HepG2 (cell line): ENCODE measurements around the gene SRRM1. TPM values are rescaled to one million over a fixed set of nuclear protein-coding genes. Genes with fewer than 3 reads are reported as not detected.

ENCODE experiments used
- ATF7 ChIP-seq, 2 experiments: fragments of 450-650 bp in 1 of 2; sonication (generic) in 1 of 2; formaldehyde crosslinking in 1 of 2; IDR thresholded peaks; 2 replicates each; pipeline versions ENCODE4 v1.4.0 to v1.6.1; 2016 to 2020; ENCODE audit warnings: antibody characterized with exemption in 1 of 2, mild to moderate bottlenecking in 1 of 2, missing genetic modification reagents in 1 of 2
- CREM ChIP-seq, 2 experiments: sonication (generic) in 1 of 2; formaldehyde crosslinking in 1 of 2; IDR thresholded peaks; 2 replicates each; pipeline versions ENCODE4 v1.4.0 to v1.6.1; 2016 to 2020; ENCODE audit warnings: antibody characterized with exemption in 1 of 2, mild to moderate bottlenecking in 1 of 2, missing genetic modification reagents in 1 of 2
- HINFP ChIP-seq: sonication (generic); formaldehyde crosslinking; IDR thresholded peaks from 2 replicates; pipeline ENCODE4 v1.4.0; 2020; ENCODE audit warnings: low read depth, mild to moderate bottlenecking, missing genetic modification reagents
- MAFG ChIP-seq: sonication (generic); formaldehyde crosslinking; IDR thresholded peaks from 2 replicates; pipeline ENCODE4 v1.5.1; 2020; ENCODE audit warnings: mild to moderate bottlenecking, missing genetic modification reagents
- RORA ChIP-seq: sonication (generic); formaldehyde crosslinking; IDR thresholded peaks from 2 replicates; pipeline ENCODE4 v1.5.0; 2020; ENCODE audit warnings: mild to moderate bottlenecking, missing genetic modification reagents, moderate library complexity
- TIGD3 ChIP-seq: sonication (generic); formaldehyde crosslinking; IDR thresholded peaks from 2 replicates; pipeline ENCODE4 v1.5.1; 2020; ENCODE audit warnings: mild to moderate bottlenecking, missing genetic modification reagents, borderline replicate concordance
- ZBTB7B ChIP-seq: sonication (generic); formaldehyde crosslinking; IDR thresholded peaks from 2 replicates; pipeline ENCODE4 v1.4.0; 2020; ENCODE audit warnings: missing genetic modification reagents
- ZHX2 ChIP-seq, 2 experiments: sonication (generic) in 1 of 2; formaldehyde crosslinking in 1 of 2; IDR thresholded peaks; 2 replicates each; pipeline versions ENCODE4 v1.6.1 to v1.9.0; 2014 to 2022; ENCODE audit warnings: antibody characterized with exemption in 1 of 2, borderline replicate concordance in 1 of 2, inconsistent platforms in 1 of 2, low read depth in 1 of 2, missing genetic modification reagents in 1 of 2
- ZNF296 ChIP-seq: sonication (generic); formaldehyde crosslinking; conservative IDR thresholded peaks from 2 replicates; pipeline ENCODE4 v1.5.0; 2020; ENCODE audit warnings: mild to moderate bottlenecking, missing genetic modification reagents
- polyA plus RNA-seq, 8 experiments: library from polyadenylated mRNA; depleted of rRNA in 3 of 8; stranded (reverse) in 7 of 8; unstranded in 1 of 8; fragments of >200 nt; fragmentation: Illumina TruSeq in 4 of 8; extraction: Trizol in 4 of 8; gene quantifications; 2 replicates each; pipeline versions ENCODE4 v1.2.1 to v1.2.3, GENCODE V29; 2011 to 2016; ENCODE audit warnings: low read depth in 4 of 8, missing spikeins in 1 of 8, mixed read lengths in 1 of 8; ENCODE audit not compliant: insufficient read depth in 1 of 8
- total RNA-seq, 5 experiments: library from RNA; depleted of rRNA; stranded (reverse); fragments of >200 nt; fragmentation: Illumina TruSeq; extraction: Trizol; gene quantifications; 2 replicates each; pipeline ENCODE4 v1.2.3, GENCODE V29; 2016; ENCODE audit warnings: low read depth in 1 of 5

Gene SRRM1
- total and polyA plus RNA-seq, 2 of the 13 experiments (the other 11 are each of a cell fraction or from before 2014, with no cell fraction given), result 31.6 to 44.5 TPM

- TF ChIP-seq HINFP (CRISPR knock-in tag), result 0 out of 2 replicates have a peak, but pooled peaks have one; percentile 62
- no peak; the same call in 1 of the 2 replicates for TF ChIP-seq CREM (IDR thresholded peaks at IDR 0.05)
- TF ChIP-seq CREM (CRISPR knock-in tag; IDR thresholded peaks at IDR 0.05), result no peak
- TF ChIP-seq ZNF296 (CRISPR knock-in tag), result 0 out of 2 replicates have a peak, but pooled peaks have one; percentile 41
- no peak for TF ChIP-seq MAFG (CRISPR knock-in tag)
- peak; percentile 36; the same call in 1 of the 2 replicates for TF ChIP-seq ZHX2 (IDR thresholded peaks at IDR 0.05; ENCODE audit: low read depth)
- no peak for TF ChIP-seq ZHX2 (CRISPR knock-in tag; IDR thresholded peaks at IDR 0.05; ENCODE audit: borderline replicate concordance)
- no peak for TF ChIP-seq ATF7 (IDR thresholded peaks at IDR 0.05)
- TF ChIP-seq ATF7 (CRISPR knock-in tag; IDR thresholded peaks at IDR 0.05), result no peak
- TF ChIP-seq ZBTB7B, result peak; percentile 55; the same call in 1 of the 2 replicates
- no peak for TF ChIP-seq RORA (CRISPR knock-in tag)
- TF ChIP-seq TIGD3 (CRISPR knock-in tag), result no peak
Observed at GRCh38 chr1:24605534-24606295, 37.4 kb upstream of the SRRM1 start (continued).
